ENCODE results near the gene DNTTIP2. TPM values are rescaled to one million over a fixed set of nuclear protein-coding genes. Genes with fewer than 3 reads are reported as not detected.

DNTTIP2 gene
- total and polyA plus RNA-seq, 8 donors: 8.7 to 107 (median 45.6) TPM

DNA sequence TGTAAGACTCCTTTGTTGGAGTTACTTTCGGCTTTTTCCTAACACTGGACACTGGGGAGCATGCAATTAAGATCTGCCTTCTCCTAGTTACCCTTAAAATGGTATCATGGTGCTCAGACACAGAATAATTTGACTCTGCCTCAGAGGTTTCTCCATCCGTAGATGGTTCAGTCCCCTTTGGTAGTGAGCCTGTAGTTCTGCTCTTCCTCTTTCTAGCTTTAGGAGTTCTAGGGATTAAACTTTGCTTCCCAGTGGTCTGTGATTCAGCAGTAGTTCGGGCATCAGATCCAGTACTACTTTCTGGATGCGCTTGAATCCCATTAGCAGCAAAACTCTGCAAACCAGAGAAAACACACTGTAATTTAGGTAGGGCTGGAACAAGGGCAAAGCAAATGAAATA is 1.5 kb downstream of the DNTTIP2 start:
- Histone ChIP-seq H3K4me1 (peaks cover 21 to 27% (median 25%) of the 10 kb centered on the region in 4 donors), H3K27me3 (no peaks in the 10 kb centered on the region), H3K9me3 (no peaks in the 10 kb centered on the region), H3K36me3 (peaks cover 31 to 53% (median 51%) of the 10 kb centered on the region in 4 donors), H3K4me3 (peak overlapping the region in 2 of 4 donors; percentile 71 to 88), H3K27ac (peak overlapping the region in 2 of 5 donors; percentile 94 to 96)
- WGBS, 5 donors: 77 to 90% (median 90%) methylated on average over 4 of the region's 4 CpGs
- DNase-seq: no peak
- intact Hi-C loops (cut with DNase I; ENCODE audit: low total_unique reads): no loop called here
- TF ChIP-seq EP300 (IDR thresholded peaks at IDR 0.05) (no peak), POLR2A (IDR thresholded peaks at IDR 0.05) (no peak), POLR2AphosphoS5 (IDR thresholded peaks at IDR 0.05) (no peak), CTCF (IDR thresholded peaks at IDR 0.05) (no peak)

- no peaks in the 10 kb centered on the region for H3K27me3 ChIP-seq
- TF ChIP-seq POLR2A (IDR thresholded peaks at IDR 0.05) (no peak), EP300 (IDR thresholded peaks at IDR 0.05) (no peak), CTCF (IDR thresholded peaks at IDR 0.05) (no peak), POLR2AphosphoS5 (IDR thresholded peaks at IDR 0.05) (no peak)
- WGBS, 5 donors: 66 to 87% (median 77%) methylated on average over 1 of the region's 1 CpG
- no peaks in the 10 kb centered on the region for H3K9me3 ChIP-seq
- H3K4me3 ChIP-seq: no peak overlapping the region
- intact Hi-C loops (cut with DNase I; ENCODE audit: low total_unique reads): no loop called here
- H3K27ac ChIP-seq: no peak overlapping the region
- H3K36me3 ChIP-seq: peaks cover 44 to 65% (median 64%) of the 10 kb centered on the region in 4 donors
- peaks cover 21 to 27% (median 25%) of the 10 kb centered on the region in 4 donors for H3K4me1 ChIP-seq
- no peak for DNase-seq
Observed at GRCh38 chr1:93876244-93876643, 2.8 kb downstream of the DNTTIP2 start.

DNA sequence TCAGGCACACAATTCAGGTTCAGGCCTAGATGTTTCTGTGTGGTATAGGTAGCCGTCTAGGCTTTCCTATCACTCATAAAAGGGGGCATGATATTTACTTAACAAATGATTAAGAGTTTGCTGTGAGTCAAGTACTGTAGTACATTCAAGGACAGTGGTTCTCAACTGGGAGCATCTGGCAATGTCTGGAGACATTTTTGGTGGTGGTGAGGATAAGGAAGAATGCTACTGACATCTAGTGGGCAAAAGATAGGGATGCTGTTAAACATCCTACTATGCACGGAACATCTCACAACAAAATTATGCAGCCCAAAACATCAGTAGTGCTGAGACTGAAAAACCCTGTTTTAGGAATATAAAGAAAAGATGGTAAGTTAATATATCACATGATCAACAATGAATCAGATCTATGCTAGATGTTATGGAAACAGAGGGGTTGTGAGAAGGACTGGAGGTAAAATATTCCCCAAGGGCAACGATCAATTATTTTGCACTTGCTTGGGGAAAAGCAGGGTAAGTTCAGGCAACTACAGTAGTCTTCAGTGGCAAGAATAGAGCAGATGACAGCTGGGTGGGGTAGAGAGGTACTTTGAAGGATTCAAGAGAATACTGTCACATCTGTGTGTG is 4.9 kb downstream of the DNTTIP2 start:
- Histone ChIP-seq H3K9me3 (no peaks in the 10 kb centered on the region), H3K4me3 (no peak overlapping the region), H3K27ac (no peak overlapping the region), H3K36me3 (peaks cover 63 to 87% (median 85%) of the 10 kb centered on the region in 4 donors), H3K27me3 (no peaks in the 10 kb centered on the region), H3K4me1 (peaks cover 16 to 27% (median 25%) of the 10 kb centered on the region in 4 donors)
- TF ChIP-seq POLR2AphosphoS5 (IDR thresholded peaks at IDR 0.05): no peak
- TF ChIP-seq CTCF (IDR thresholded peaks at IDR 0.05): peak in 1 of 7 experiments; percentile 38
- WGBS, 5 donors: 65 to 80% (median 73%) methylated on average over 3 of the region's 3 CpGs
- intact Hi-C loops (cut with DNase I; ENCODE audit: low total_unique reads): no loop called here
- DNase-seq: peak in 1 of 2 donors; percentile 50

- intact Hi-C loops (cut with DNase I; ENCODE audit: low total_unique reads): no loop called here
- H3K27ac ChIP-seq: no peak overlapping the region
- H3K9me3 ChIP-seq: no peaks in the 10 kb centered on the region
- H3K27me3 ChIP-seq: no peaks in the 10 kb centered on the region
- 64 to 82% (median 76%) methylated on average over 4 of the region's 4 CpGs for WGBS, 5 donors
- no peak for TF ChIP-seq CTCF (IDR thresholded peaks at IDR 0.05)
- no peak for TF ChIP-seq POLR2A (IDR thresholded peaks at IDR 0.05)
- TF ChIP-seq POLR2AphosphoS5 (IDR thresholded peaks at IDR 0.05): no peak
- TF ChIP-seq EP300 (IDR thresholded peaks at IDR 0.05): no peak
- DNase-seq: no peak
- H3K4me3 ChIP-seq: no peak overlapping the region
- peaks cover 2 to 6% (median 5%) of the 10 kb centered on the region in 4 donors for H3K4me1 ChIP-seq
- peaks cover 63 to 94% (median 85%) of the 10 kb centered on the region in 4 donors for H3K36me3 ChIP-seq
Observed at GRCh38 chr1:93871366-93871765, 7.6 kb downstream of the DNTTIP2 start.

Data from stomach (tissue), 9 donors.